GM12878 (cell line): ENCODE results near the gene MRPL34.

ENCODE experiments used
- ATF3 ChIP-seq: IDR thresholded peaks from 2 replicates; pipeline ENCODE4 v1.6.1; 2011; ENCODE audit warnings: low read depth, mild to moderate bottlenecking, low read length, moderate library complexity, borderline replicate concordance; ENCODE audit errors: extremely low read depth
- CBFB ChIP-seq: IDR thresholded peaks from 2 replicates; pipeline ENCODE4 v1.6.1; 2016; ENCODE audit warnings: antibody characterized with exemption, low read depth
- CTCF ChIP-seq, 3 experiments: IDR thresholded peaks in 2 of 3; conservative IDR thresholded peaks in 1 of 3; 2 replicates each; pipeline ENCODE4 v1.5.1; 2011; ENCODE audit warnings: low read depth in 3 of 3, low read length in 3 of 3, mild to moderate bottlenecking in 3 of 3, control low read depth in 2 of 3, moderate library complexity in 2 of 3, inconsistent platforms in 1 of 3, mixed read lengths in 1 of 3; ENCODE audit not compliant: control insufficient read depth in 2 of 3, insufficient read depth in 1 of 3; ENCODE audit errors: extremely low read depth in 1 of 3
- EZH2 ChIP-seq: IDR thresholded peaks from 2 replicates; pipeline ENCODE4 v1.6.1; 2012; ENCODE audit warnings: low read depth, mild to moderate bottlenecking, control low read depth, inconsistent platforms, low read length, borderline replicate concordance; ENCODE audit not compliant: control insufficient read depth
- SMC3 ChIP-seq: IDR thresholded peaks from 2 replicates; pipeline ENCODE4 v1.6.1; 2011; ENCODE audit warnings: low read length, improper control_type of control experiment, borderline replicate concordance
- TARDBP ChIP-seq: IDR thresholded peaks from 2 replicates; pipeline ENCODE4 v1.6.1; 2016; ENCODE audit warnings: borderline replicate concordance
- USF2 ChIP-seq: IDR thresholded peaks from 2 replicates; pipeline ENCODE4 v1.6.1; 2011; ENCODE audit warnings: low read depth, low read length, improper control_type of control experiment, borderline replicate concordance

GRCh38 chr19:17285415-17286135 lies 20.1 kb upstream of the MRPL34 start:
- TF ChIP-seq EZH2 (no peak), SMC3 (no peak), USF2 (no peak), TARDBP (no peak), ATF3 (no peak), CBFB (no peak), CTCF (IDR thresholded peaks at IDR 0.05 in 2 of 3, conservative IDR thresholded peaks at IDR 0.05 in 1 of 3; ENCODE audit: control insufficient read depth in 2 of 3, extremely low read depth in 1 of 3, insufficient read depth in 1 of 3, low read depth in 3 of 3, low read length in 3 of 3) (no peak)
